CD4-positive, alpha-beta T cell treated with Interleukin-4 for 4 hours (primary cell): ENCODE data around the gene DMGDH.

Experiments
- DNase-seq: peaks from one replicate; pipeline ENCODE4 v3.0.0-alpha.2; 2020

Gene DMGDH

GRCh38 chr5:79062436-79062835, 7.0 kb downstream of the DMGDH start:
- DNase-seq: no peak

- no peak for DNase-seq
Measured at GRCh38 chr5:79059674-79060073, 9.8 kb downstream of the DMGDH start.

- DNase-seq: no peak
Measured at GRCh38 chr5:79056847-79057246, 12.6 kb downstream of the DMGDH start.

GRCh38 chr5:79055017-79055416, 14.5 kb downstream of the DMGDH start:
- DNase-seq: no peak

- DNase-seq: no peak
Measured at GRCh38 chr5:79053321-79053720, 16.2 kb downstream of the DMGDH start.

GRCh38 chr5:79050498-79050897, 19.0 kb downstream of the DMGDH start:
- no peak for DNase-seq

GRCh38 chr5:79048437-79048836, 21.0 kb downstream of the DMGDH start:
- DNase-seq: no peak

- DNase-seq: no peak
Measured at GRCh38 chr5:79047199-79047598, 22.3 kb downstream of the DMGDH start.

- no peak for DNase-seq
Measured at GRCh38 chr5:79042188-79042587, 27.3 kb downstream of the DMGDH start.

- no peak for DNase-seq
Measured at GRCh38 chr5:79036769-79037168, 32.7 kb downstream of the DMGDH start.

- no peak for DNase-seq
Measured at GRCh38 chr5:79035237-79035636, 34.2 kb downstream of the DMGDH start.

- DNase-seq: no peak
Measured at GRCh38 chr5:79032782-79033181, 36.7 kb downstream of the DMGDH start.

GRCh38 chr5:79032031-79032695, 37.3 kb downstream of the DMGDH start:
- no peak for DNase-seq

GRCh38 chr5:79031485-79031867, 38.0 kb downstream of the DMGDH start:
- no peak for DNase-seq

GRCh38 chr5:79030663-79031484, 38.6 kb downstream of the DMGDH start:
- no peak for DNase-seq

GRCh38 chr5:79025054-79025472, 44.4 kb downstream of the DMGDH start:
- peak; percentile 32 for DNase-seq

GRCh38 chr5:79023947-79024346, 45.5 kb downstream of the DMGDH start:
- no peak for DNase-seq

GRCh38 chr5:79023348-79023747, 46.1 kb downstream of the DMGDH start:
- no peak for DNase-seq

- no peak for DNase-seq
Measured at GRCh38 chr5:79022771-79023170, 46.7 kb downstream of the DMGDH start.

GRCh38 chr5:79021753-79022152, 47.7 kb downstream of the DMGDH start:
- DNase-seq: no peak

GRCh38 chr5:79020861-79021561, 48.5 kb downstream of the DMGDH start:
- DNase-seq: peak; percentile 35

- no peak for DNase-seq
Measured at GRCh38 chr5:79014631-79015030, 54.8 kb downstream of the DMGDH start.

GRCh38 chr5:79011869-79012268, 57.6 kb downstream of the DMGDH start:
- no peak for DNase-seq
